NCI-H1092 treated with DMSO at 0.1 percent for 48 hours (cell line): ENCODE results near the gene SOCS2.

Experiments
- DNase-seq: peaks from one replicate; lab custom pipeline; 2025; lab: John Stamatoyannopoulos, UW

The SOCS2 gene

DNA sequence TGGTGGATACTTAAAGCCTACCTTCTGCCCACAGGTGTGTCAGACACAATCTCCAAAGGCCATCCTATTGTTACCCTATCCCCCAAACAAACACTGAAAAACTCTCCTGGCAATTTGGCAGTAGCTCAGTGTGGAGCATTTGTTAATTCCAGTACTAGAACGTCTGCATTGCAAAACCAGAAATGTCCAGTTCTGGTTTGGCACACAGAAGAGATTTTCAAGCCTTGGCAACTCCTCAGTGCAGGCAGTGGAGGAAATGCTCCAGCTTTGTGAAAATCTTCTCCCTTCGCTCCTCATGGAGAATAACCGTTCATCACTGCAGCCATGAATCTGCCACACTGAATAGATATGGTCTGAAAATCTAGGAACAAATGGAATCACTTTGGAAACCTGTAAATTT is 5.3 kb upstream of the SOCS2 start:
- no peak for DNase-seq

DNA sequence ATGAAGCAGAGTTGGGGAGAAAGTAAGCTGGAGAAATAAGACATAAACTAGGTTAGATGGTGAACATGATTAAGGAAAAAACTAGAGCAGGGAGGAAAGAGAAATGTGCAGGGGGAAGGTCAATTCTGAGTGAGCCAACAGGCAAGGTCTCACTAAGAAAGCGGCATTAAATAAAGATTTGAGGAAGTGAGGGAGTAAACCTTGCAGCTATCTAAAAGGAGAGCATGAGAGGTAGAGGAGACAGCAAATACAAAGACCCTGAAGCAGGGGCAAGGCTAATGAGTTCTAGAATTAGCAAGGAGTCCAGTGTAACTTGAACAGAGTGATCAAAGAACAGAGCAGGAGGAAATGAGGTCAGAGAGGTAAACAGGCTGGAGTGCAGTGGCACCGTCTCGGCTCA is 4.4 kb upstream of the SOCS2 start:
- no peak for DNase-seq

DNA sequence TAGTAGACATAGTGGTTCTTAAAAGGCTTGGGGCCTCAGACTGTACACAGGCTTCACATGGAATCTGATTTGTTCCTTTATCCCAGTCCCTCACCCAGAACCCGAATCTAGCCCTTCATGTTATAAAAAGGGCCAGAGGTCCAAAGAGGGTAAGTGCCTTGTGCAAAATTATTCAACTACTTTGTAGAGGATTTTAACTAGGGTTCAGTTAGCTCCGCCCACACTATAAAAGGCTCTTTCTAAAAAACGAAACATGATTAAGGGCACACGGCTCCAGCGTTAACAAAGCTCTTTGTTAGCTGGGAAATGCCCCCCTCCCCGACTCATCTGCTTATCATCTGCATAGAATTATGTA is 3.2 kb upstream of the SOCS2 start:
- no peak for DNase-seq

DNA sequence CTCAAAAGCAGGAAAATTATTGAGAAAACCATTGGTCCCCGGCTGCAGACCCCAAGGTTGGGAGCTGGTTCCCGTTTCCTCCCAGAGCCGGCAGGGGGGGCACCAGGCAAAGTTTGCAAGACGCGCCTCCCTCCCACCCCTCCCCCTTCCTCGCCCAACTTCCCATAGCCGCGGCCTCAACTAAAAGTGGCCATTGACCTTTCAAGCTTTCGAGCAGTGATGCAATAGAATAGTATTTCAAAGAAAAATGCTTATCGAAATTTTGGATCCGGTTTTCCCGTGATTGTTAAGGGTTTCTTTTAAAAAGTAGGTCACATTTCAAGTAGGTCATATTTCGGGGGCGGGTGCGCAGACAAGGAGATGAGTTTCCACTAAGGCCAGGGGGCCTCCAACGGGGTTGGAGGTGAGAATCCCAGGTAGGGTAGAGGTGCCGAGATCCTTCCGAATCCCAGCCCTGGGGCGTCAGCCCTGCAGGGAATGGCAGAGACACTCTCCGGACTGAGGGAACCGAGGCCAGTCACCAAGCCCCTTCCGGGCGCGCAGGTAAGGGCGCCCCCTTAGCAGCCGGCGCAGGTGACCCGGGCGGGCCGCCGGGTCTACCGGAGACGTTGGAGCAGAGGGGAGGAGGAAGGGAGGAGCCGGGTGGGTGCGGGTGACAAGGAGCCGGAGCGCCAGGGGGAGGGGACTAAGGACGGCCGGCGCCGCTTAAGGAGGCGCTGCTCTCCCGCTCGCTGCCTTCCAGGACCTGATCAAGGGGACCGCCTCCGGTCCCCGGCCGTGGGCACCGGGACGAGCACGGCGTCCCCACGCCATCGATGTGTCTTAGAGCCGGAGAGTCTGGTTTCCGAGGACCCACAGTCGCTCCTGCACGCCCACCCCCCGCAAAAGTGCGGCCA is 2.6 kb upstream of the SOCS2 start:
- DNase-seq: peak; percentile 30

DNA sequence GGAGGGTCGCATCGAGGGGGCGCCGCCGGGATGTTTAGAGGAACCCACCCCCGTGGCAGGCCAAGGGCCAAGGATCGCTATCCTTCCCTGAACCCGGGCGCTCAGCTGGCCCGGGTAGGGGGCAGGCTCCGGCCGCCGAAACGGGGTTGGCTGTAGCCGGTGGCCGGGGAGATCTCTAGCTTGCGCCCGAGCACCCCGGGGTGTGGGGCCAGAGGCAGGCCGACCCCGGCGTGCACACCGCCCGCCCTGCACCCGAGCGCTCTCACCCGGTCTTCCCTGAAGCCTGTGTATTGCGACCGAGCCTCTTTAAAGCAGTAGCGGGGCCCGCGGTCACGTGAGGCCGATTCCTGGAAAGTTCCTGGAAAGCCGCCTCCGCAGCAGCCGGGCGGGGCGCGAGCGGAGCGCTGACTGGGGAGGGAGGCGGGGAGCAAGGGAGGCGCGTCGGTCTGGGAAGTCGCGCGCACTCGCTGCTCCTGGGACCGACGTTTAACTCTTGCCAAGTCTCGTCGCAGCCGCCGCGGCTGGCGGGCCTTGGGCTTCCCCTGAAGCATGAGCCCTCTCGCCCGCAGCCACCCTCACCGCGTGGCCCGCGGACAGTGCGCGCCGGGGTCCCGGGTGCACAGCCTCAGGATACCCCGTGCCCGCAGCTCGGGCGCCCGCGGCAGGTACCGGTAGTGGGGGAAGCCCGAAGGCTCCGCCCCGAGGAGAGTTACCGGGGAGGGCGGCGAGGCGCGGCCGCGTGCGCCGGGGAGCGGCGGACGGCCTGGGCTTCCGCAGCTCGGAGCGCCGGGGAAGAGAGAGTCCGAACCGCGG is 1.7 kb upstream of the SOCS2 start:
- DNase-seq: peak; percentile 63

DNA sequence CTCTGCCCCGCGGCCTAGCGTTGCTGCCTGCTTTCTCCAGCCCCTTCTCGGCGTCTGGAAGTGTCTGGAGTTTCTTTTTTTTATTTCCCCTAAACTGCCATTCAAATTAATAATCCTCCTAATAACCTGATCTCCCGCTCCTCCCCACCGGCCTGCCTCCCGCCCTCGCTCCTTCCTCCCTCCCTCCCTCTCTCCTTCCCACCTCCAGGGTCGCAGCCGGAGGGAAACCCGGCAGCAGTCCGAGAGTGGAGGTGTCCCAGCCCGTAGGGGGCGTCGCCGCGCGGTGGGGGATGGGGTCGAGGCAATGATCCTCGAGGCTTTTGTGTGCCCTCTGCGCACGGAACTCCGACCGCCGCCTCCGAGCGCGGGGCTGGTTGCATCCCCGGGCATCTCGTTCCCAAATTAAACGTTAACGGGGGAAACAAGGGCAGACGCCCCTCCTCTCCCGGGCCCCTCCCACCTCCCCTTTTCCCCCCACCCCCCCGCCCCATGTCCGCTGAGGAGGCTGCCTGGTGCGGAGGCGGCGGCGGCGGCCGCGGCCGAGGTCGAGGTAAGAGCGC is 1.0 kb upstream of the SOCS2 start:
- DNase-seq: peak; percentile 49

DNA sequence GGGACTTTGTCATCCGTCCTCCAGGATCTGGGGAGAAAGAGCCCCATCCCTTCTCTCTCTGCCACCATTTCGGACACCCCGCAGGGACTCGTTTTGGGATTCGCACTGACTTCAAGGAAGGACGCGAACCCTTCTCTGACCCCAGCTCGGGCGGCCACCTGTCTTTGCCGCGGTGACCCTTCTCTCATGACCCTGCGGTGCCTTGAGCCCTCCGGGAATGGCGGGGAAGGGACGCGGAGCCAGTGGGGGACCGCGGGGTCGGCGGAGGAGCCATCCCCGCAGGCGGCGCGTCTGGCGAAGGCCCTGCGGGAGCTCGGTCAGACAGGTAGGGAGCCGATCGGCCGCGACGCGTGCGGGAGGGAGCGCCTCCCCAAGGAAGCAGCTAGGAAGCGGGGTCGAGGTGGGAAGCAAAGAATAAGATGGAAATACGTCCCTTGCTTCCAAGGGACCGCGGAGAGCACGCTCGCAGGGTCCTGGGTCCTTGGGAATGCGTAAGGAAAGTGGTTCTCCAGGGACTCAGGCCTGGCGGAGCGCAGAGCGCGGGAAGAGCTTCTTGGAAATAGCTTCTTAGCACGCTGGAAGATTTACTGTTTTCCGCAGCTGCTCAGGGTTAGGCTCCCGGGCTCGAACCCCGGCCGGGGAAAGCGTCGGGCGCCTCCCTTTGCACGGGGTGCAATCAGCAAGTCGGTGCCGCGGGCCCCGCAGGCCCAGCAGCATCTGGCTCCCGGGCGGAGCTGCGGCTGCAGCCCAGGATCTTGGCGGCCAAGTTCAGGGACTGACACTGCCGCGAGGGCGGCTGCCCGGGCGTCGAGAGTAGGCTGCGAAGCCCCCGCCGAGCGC is 457 bp downstream of the SOCS2 start:
- DNase-seq: no peak

DNA sequence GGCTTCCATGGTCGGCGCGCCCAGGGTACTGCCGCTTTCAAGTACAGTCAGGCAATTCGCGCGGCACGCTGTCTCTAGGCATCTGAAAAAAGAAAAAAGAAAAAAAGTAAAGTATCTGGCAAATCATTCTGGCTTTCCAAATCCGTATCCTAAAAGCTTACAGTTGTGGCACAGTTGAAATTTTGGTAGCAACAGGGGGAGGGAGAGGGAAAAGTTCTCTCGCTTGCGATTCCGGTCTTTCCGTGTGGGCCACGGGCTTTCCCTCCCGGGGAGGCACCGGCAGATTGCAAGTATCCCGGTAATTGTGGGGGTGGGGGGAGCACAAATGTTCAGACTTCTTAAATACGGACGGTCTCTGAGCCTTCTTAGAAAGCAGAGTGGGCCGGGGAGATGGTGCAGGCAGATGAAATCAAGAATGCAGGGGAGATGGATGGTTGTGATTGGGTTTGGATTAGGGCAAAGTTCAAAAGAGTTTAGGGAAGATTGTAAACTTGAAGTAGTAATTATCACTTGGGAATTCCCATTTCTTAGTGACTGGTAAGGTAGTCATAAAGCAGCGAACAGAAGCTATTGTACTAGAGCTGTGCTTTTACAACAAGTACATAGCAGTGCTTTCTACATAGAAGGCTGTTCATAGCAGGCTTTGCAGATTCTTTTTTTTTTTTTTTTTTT is 1.2 kb downstream of the SOCS2 start:
- no peak for DNase-seq

DNA sequence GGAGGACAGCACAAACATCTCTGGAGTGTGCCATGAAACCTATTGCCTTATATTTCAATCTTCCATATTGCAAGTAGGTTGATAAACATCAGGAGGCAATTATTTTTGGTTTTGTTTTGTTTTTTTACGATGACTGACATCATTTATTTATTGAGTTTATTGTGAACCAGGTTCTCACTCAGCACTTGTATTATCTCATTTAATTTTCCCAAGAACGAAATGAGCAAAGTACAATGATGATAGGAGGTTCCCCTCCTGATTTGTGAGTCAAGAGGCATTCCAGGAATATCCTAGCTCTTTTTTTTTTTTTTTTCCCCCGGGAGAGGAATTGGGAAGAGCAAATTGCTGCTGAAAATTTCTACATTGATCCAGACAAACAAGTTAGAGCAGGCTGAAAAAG is 4.7 kb downstream of the SOCS2 start:
- DNase-seq: no peak

DNA sequence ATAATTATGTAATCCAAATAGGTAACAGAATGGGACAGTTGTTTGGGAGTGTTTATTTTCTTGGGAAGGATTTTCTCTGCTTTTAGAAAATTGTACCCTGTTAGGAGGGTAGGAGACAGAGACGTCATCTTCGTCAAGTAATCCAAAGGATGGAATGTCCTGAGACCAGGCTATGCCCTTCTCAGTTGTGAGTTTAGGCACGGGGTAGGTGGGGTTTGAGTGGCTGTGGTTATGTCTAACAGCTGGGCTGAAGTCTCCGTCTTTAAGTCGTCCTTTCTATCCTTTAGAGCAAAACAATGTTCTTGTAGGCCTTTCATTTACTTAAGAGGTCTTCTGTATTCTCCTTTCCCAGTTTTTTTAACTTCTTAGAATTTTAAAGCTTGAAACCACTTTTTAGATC is 5.7 kb downstream of the SOCS2 start:
- no peak for DNase-seq

DNA sequence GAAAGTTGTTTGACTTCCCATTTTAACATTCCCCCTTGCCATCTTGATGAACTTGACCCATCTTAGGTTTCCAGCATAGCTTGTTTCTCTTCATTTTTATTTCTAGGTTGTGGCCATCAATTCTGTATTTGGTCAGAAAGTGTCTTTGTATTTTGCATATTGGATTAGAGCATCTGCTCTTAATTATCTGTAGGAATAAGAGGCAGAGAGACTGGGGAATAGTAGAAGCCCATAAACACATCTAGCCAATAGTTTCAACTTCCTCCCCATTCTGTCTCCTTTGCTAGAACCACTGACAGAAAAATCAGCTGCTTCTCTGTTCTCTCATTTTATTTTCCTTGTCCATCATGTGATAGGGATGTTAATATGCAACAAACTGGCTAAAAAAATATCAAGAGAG is 8.2 kb downstream of the SOCS2 start:
- no peak for DNase-seq

DNA sequence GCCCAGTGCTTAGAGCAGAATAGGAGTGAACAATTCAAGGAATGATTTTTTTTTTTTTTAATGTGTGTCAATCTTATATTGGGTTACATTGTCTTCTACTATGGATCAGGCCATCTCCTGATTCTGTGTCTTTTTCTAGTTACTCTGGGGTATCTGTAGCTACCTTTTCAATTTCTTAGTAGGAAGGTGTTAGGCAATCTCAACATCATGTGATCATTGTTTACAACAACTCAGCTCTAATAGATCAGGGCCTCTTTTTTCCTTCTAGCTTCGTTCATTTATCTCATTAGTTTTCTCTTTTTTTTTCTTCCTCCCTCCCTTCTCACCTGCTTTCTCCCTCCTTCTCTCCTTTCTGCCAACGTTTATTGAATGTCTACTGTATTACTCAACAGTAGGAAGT is 8.9 kb downstream of the SOCS2 start:
- DNase-seq: no peak

DNA sequence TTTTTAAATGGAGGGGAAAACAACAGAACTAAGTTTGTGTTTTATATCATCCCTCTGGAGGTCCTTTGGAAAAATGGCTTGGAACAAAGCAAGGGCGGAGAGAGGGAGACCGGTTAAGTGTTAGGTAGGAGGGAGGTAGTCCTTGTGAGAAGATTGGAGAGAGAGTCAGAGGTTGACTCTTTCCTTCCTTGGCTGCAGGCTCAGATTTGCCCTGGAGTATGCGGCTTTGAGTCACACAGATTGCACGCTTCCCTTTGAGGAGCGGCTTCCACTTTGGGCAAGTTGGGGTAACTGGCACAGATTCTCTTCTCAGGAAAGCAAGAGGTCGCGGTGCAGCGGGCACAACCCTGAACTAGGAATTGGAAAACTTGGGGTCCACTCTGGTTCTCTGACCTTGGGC is 9.9 kb downstream of the SOCS2 start:
- DNase-seq: no peak

DNA sequence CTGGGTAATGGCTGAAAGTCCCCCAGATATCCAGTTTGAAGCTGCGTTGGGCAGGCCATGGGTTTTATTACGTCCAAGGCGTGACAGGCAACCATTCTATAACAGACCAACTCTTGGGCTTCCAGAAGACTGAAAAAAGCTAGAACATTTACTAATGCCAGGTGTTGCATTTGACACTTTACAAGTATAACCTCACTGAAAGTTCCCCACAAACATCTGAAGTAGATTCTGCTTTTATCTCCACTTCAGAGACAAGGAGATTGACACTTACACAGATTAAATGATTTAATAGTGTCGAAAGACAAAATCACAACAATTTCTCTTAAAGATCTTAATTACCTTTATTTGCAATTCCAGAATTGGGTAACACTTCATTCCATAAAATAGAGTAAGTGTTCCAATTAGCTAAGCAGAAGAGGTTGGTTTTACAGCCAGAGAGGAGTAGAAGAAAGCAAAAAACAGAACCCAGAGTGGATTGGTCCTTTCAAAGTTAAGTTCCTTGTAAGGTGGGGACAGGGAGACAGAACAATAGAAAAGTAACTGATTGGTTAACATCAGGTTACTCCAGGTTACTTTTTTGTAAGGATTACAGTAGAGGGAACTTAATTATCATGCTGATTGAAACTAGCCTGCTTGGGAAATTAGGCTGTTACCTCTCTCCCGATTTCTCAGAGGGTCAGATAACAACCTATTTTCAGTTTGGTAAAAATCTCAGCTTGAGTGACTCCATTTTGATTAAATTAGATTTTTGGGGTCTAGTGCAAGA is 11.3 kb downstream of the SOCS2 start:
- no peak for DNase-seq

DNA sequence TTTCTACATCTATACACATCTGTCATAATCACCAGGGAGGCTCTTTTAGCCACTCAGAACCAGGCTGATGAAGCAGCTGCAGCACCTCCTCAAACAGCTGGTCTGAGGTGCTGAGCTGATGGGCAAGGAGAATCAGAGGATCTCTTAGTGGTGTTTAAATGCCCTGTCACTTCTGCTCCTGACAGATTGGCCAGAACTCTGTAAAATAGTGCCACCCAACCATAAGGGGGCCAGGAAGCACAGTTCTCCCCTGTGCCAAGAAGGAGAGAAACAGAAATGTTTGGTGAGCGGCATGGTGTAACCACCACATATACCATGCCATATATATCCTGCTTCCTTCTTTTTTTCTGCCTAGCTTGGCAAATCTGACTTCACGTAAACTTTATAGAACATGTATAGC is 12.8 kb downstream of the SOCS2 start:
- no peak for DNase-seq

DNA sequence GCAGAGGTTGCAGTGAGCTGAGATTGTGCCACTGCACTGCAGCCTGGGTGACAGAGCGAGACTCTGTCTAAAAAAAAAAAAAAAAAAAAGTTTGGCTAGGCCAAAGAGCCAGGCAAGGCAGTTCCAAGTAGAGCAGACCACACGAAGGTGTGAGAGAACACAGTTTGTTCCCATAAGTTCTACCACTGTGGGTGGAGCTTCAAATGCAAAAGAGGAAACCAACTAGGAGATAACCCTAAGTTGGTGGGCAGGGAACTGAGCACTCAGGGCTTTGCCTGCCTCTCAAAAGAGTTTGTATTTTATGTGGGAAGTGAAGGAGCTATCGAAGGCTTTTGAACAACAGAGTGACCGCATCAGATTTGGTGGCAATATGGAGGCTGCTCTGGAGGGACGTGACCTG is 15.1 kb downstream of the SOCS2 start:
- no peak for DNase-seq

DNA sequence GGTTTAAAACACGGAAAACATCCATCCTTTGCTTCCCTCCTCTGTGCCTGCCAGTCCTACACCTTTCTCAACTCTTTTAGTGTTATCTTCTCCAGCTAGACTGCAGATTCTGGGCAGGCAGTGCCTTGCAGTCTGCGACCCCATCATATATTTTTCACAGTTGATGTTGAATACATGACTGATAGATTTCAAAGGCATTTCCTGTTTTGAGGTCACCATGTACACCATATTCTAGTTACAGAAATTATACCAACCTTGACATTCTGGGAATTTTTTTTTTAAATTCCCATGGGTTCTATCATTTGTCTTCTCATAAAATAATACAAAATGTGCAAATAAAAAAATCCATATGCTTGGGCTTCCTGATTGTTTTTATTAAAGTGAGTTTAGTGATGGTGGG is 16.6 kb downstream of the SOCS2 start:
- DNase-seq: no peak

DNA sequence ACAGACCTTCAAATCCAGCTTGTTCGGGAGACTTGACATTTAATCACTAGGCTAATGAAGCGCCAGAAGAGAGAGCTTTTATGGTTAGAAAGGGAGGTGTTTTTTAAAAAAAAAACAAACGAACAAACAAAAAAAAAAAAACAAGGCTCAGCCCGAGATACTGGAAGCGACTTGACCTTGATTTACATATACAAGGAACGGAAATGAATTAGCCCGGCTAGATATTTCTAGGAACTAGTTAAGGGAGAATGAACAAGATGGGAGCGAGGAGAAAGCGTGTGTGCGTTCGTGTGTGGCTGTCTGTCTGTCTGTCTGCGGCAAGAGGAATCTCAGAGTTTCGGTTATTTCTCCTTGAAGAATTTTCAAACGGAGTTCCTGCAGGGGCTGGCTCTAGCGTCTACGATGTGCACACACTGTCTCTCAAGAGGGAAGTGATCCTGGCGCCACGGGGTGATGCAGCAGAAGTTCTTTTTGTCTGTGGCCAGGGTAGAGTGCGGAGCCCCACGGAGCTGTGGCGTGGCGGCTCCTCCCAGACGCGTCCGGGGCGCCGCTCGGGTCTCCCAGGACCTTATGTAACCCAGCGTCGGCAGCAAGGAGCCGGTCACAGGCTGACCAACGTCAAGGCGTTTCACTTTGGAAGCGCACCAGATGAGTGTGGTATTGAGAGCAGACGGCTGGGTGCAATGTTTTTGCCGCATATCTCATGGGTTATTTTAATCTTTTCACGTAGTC is 18.8 kb downstream of the SOCS2 start:
- peak; percentile 5 for DNase-seq

DNA sequence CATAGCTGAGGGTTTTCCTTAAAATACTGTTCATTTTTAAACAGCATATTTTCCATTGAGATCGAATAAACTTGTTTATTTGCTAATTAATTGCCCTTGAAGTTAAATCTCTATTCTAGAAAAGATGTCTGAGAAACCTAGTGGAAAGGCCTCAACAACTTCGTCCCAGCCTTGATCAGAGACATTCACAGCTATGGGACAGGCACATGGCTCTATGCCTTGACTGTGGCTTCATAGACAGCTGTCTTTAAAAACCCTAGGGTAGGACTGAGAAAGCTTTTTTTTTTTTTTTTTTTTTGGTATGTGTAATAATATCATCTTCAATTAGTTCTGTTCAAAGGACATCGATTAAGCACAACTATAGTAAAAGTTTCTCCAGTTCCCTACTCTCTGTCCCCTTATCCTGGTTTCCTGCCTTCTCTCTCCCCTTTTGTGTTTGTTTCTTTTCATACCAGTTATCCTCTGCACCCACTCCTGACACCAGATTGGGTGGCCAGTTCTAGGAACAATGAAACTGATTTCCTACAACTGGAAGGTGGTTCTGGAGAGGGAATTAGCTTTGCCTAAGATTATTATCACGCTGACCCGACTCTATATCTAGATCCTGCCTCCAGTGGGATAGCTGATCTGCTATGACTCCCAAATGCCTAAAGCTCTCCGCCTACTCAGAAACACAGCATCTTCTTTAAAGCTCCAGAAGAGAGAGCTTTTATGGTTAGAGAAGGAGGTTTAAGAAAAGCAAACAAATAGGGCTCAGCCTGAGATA is 20.3 kb downstream of the SOCS2 start:
- DNase-seq: no peak
